ENCODE data around the gene EPB41L4A.

GRCh38 chr5:112388739-112389138 lies 30.3 kb downstream of the EPB41L4A start:
- TF ChIP-seq CTCF (IDR thresholded peaks at IDR 0.05; ENCODE audit: insufficient read depth, low read length): no peak
- TF ChIP-seq POLR2AphosphoS5 (IDR thresholded peaks at IDR 0.05; ENCODE audit: low read depth): no peak

Data from HL-60 (cell line).